Activated naive CD8-positive, alpha-beta T cell treated with anti-CD3 and anti-CD28 coated beads, Interleukin-2, amount 50 U/mL, for 24 hours (primary cell): Measurements from ENCODE around the gene ANTXR1.

ENCODE experiments used
- ATAC-seq: fragments of 150-1000 bp; cut with Tn5 transposase; one replicate; pipeline ENCODE4 v1.10.0; 2021
- DNase-seq: peaks from one replicate; pipeline ENCODE4 v3.0.0; 2021
- H3K27ac Mint-ChIP-seq: one replicate; pipeline ENCODE4 v1.8.0; 2021; ENCODE audit warnings: mild to moderate bottlenecking, mixed read lengths
- H3K27me3 Mint-ChIP-seq: one replicate; pipeline ENCODE4 v1.8.0; 2021; ENCODE audit warnings: mixed read lengths
- H3K36me3 Mint-ChIP-seq: one replicate; pipeline ENCODE4 v1.8.0; 2021; ENCODE audit warnings: low read depth, mixed read lengths
- H3K4me1 Mint-ChIP-seq: one replicate; pipeline ENCODE4 v1.8.0; 2021; ENCODE audit warnings: mixed read lengths
- H3K4me3 Mint-ChIP-seq: one replicate; pipeline ENCODE4 v1.8.0; 2021; ENCODE audit warnings: mild to moderate bottlenecking, moderate library complexity, mixed read lengths
- H3K9me3 Mint-ChIP-seq: one replicate; pipeline ENCODE4 v1.8.0; 2021; ENCODE audit warnings: mixed read lengths

Gene ANTXR1

DNA sequence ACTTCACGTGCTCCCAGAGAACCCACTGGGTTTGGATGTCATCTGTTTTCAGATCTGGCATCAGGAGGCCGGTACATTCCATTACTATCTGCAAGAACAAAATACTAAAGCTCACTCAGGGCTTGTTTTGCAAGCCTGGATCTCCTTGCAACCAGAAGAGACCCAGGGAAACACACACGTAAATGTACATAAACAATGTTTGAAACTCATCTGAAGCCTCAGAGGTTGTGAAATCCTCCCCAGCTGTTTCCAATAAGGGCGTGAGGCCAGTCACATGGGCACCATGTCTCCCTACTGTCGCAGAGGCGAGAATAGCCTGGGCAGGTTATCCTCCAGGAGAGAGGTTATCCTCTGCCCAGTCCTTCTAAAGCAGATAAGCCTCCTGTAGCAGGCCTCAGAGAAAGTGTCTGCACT lies 187.1 kb downstream of the ANTXR1 start:
- Mint-ChIP-seq H3K27ac (no peak overlapping the region), H3K36me3 (no peaks in the 10 kb centered on the region), H3K4me1 (no peaks in the 10 kb centered on the region), H3K27me3 (peaks cover 4% of the 10 kb centered on the region), H3K4me3 (no peak overlapping the region), H3K9me3 (no peaks in the 10 kb centered on the region)
- no peak for DNase-seq
- no peak for ATAC-seq

- ATAC-seq (no peak), DNase-seq (no peak)
- H3K36me3 Mint-ChIP-seq = no peaks in the 10 kb centered on the region
- no peak overlapping the region for H3K4me3 Mint-ChIP-seq
- peaks cover 4% of the 10 kb centered on the region for H3K27me3 Mint-ChIP-seq
- H3K4me1 Mint-ChIP-seq = no peaks in the 10 kb centered on the region
- H3K27ac Mint-ChIP-seq = no peak overlapping the region
- H3K9me3 Mint-ChIP-seq = no peaks in the 10 kb centered on the region
Observed at GRCh38 chr2:69201259-69201658, 188.3 kb downstream of the ANTXR1 start.

- no peak for ATAC-seq
- Mint-ChIP-seq H3K36me3 (no peaks in the 10 kb centered on the region), H3K9me3 (no peaks in the 10 kb centered on the region), H3K4me1 (no peaks in the 10 kb centered on the region), H3K4me3 (no peak overlapping the region), H3K27ac (no peak overlapping the region), H3K27me3 (peaks cover 6% of the 10 kb centered on the region)
- DNase-seq = no peak
Observed at GRCh38 chr2:69202327-69202726, 189.3 kb downstream of the ANTXR1 start.

- Mint-ChIP-seq H3K9me3 (no peaks in the 10 kb centered on the region), H3K27ac (no peak overlapping the region), H3K36me3 (no peaks in the 10 kb centered on the region), H3K4me1 (no peaks in the 10 kb centered on the region), H3K4me3 (no peak overlapping the region), H3K27me3 (peaks cover 6% of the 10 kb centered on the region)
- DNase-seq (no peak), ATAC-seq (no peak)
Observed at GRCh38 chr2:69203166-69203985, 190.4 kb downstream of the ANTXR1 start.

GRCh38 chr2:69204654-69205053 lies 191.7 kb downstream of the ANTXR1 start:
- Mint-ChIP-seq H3K36me3 (no peaks in the 10 kb centered on the region), H3K9me3 (no peaks in the 10 kb centered on the region), H3K4me1 (no peaks in the 10 kb centered on the region), H3K27ac (no peak overlapping the region), H3K4me3 (no peak overlapping the region), H3K27me3 (peaks cover 6% of the 10 kb centered on the region)
- ATAC-seq (no peak), DNase-seq (no peak)

DNA sequence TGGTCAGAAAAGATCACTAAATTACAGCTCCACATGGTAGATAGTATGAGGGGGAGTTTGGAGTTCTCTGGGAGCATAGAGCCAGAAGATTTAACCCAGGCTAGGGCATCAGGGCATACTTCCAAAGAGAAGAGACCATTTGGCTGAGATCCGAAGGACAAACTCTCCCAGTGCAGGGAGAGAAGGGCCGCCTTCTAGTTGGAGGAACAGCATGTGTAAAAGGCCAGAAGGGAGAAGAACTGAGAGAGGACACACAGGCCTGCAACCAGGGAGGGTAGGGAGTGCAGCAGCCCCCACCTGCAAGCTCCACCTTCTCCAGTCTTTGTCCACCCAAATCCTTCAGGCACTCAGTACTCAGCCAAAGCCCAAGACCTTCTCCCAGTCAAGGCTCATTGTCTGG lies 192.1 kb downstream of the ANTXR1 start:
- DNase-seq = no peak
- no peaks in the 10 kb centered on the region for H3K36me3 Mint-ChIP-seq
- no peaks in the 10 kb centered on the region for H3K9me3 Mint-ChIP-seq
- ATAC-seq = no peak
- no peak overlapping the region for H3K27ac Mint-ChIP-seq
- H3K4me1 Mint-ChIP-seq = no peaks in the 10 kb centered on the region
- peaks cover 6% of the 10 kb centered on the region for H3K27me3 Mint-ChIP-seq
- no peak overlapping the region for H3K4me3 Mint-ChIP-seq

GRCh38 chr2:69205491-69205890 lies 192.5 kb downstream of the ANTXR1 start:
- Mint-ChIP-seq H3K27ac (no peak overlapping the region), H3K9me3 (no peaks in the 10 kb centered on the region), H3K4me1 (no peaks in the 10 kb centered on the region), H3K27me3 (peaks cover 6% of the 10 kb centered on the region), H3K4me3 (no peak overlapping the region), H3K36me3 (no peaks in the 10 kb centered on the region)
- ATAC-seq = no peak
- no peak for DNase-seq

- Mint-ChIP-seq H3K36me3 (no peaks in the 10 kb centered on the region), H3K27ac (no peak overlapping the region), H3K9me3 (no peaks in the 10 kb centered on the region), H3K4me3 (no peak overlapping the region), H3K4me1 (no peaks in the 10 kb centered on the region), H3K27me3 (peaks cover 6% of the 10 kb centered on the region)
- ATAC-seq = no peak
- DNase-seq = no peak
Observed at GRCh38 chr2:69208023-69208595, 195.1 kb downstream of the ANTXR1 start.

GRCh38 chr2:69209482-69209881 lies 196.5 kb downstream of the ANTXR1 start:
- H3K4me1 Mint-ChIP-seq = no peaks in the 10 kb centered on the region
- peaks cover 6% of the 10 kb centered on the region for H3K27me3 Mint-ChIP-seq
- no peaks in the 10 kb centered on the region for H3K36me3 Mint-ChIP-seq
- no peaks in the 10 kb centered on the region for H3K9me3 Mint-ChIP-seq
- DNase-seq (no peak), ATAC-seq (no peak)
- no peak overlapping the region for H3K27ac Mint-ChIP-seq
- H3K4me3 Mint-ChIP-seq = no peak overlapping the region

DNA sequence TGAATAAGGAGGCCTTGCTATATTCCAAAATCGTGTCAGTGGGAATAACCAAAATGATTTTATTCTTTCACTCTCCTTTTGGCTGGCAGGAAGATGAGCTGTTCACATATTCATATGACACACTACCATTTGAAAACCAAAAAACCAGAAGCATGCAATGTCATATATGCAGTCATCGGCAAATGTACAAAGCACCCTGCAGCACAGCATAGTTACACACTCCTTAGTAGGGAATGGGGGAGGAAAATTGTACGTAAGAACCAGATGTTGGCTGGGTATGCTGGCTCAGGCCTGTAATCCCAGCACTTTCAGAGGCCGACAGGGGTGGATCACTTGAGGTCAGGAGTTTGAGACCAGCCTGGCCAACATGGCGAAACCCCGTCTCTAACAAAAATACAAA lies 197.4 kb downstream of the ANTXR1 start:
- Mint-ChIP-seq H3K36me3 (no peaks in the 10 kb centered on the region), H3K4me3 (no peak overlapping the region), H3K27ac (no peak overlapping the region), H3K27me3 (peaks cover 2% of the 10 kb centered on the region), H3K4me1 (no peaks in the 10 kb centered on the region), H3K9me3 (no peaks in the 10 kb centered on the region)
- DNase-seq (no peak), ATAC-seq (no peak)

- no peaks in the 10 kb centered on the region for H3K36me3 Mint-ChIP-seq
- H3K27me3 Mint-ChIP-seq = peaks cover 2% of the 10 kb centered on the region
- H3K9me3 Mint-ChIP-seq = no peaks in the 10 kb centered on the region
- DNase-seq (no peak), ATAC-seq (no peak)
- no peaks in the 10 kb centered on the region for H3K4me1 Mint-ChIP-seq
- H3K4me3 Mint-ChIP-seq = no peak overlapping the region
- no peak overlapping the region for H3K27ac Mint-ChIP-seq
Observed at GRCh38 chr2:69211048-69211447, 198.1 kb downstream of the ANTXR1 start.

DNA sequence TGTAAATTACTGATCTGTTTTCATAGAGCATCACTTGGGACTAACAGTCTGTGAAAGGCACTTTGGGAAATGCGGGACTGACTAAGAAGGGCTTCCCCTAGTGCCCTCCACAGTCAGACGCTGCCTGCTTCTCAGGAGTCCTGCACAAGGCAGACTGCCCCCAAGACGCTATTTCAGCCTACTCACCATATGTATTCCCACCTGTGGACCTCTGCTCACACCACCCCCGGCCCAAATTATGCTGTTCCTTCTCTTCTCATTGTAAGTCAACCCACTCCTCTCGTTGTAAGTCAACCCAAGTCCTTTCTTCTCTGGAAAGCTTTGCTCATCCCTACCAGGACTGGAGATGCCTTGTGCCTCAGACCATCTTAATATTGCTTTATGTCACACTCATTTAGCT lies 198.7 kb downstream of the ANTXR1 start:
- Mint-ChIP-seq H3K4me1 (no peaks in the 10 kb centered on the region), H3K27ac (no peak overlapping the region), H3K27me3 (peaks cover 2% of the 10 kb centered on the region), H3K9me3 (no peaks in the 10 kb centered on the region), H3K36me3 (no peaks in the 10 kb centered on the region), H3K4me3 (no peak overlapping the region)
- ATAC-seq = no peak
- DNase-seq = no peak

DNA sequence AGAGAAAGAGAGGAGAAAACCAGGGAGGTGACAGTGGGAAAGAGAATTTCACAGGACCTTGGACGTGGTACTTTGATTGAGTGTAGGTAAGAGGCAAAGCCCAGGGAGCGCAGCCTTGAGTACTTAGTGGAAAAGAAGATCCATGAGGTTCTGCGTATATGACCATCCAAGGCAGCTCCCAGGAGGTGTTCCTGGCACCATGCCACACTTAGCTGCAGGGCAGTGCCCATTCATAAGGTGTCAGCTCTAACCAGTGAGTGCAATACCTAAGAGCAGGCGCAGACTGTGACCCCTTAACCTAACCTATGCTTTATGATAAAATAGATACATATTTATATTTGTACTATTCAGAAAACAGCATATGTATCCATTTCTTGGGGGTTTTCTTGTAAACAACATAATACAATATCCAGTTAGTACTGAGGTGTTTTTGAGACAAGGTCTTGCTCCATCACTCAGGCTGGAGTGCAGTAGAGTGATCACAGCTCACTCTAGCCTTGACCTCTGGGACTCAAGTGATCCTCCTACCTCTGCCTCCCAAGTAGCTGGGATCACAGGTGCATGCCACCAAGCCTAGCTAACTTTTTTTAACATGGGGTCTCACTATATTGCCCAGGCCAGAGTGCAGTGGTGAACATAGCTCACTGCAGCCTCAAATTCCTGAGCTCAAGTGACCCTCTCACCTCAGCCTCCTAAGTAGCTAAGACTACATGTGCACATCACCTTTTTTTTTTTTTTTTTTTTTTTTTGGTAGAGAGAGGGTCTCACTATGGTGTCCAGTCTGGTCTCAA lies 199.5 kb downstream of the ANTXR1 start:
- no peaks in the 10 kb centered on the region for H3K9me3 Mint-ChIP-seq
- no peak for DNase-seq
- H3K36me3 Mint-ChIP-seq = no peaks in the 10 kb centered on the region
- H3K4me3 Mint-ChIP-seq = no peak overlapping the region
- no peaks in the 10 kb centered on the region for H3K27me3 Mint-ChIP-seq
- no peak for ATAC-seq
- H3K27ac Mint-ChIP-seq = no peak overlapping the region
- no peaks in the 10 kb centered on the region for H3K4me1 Mint-ChIP-seq

DNA sequence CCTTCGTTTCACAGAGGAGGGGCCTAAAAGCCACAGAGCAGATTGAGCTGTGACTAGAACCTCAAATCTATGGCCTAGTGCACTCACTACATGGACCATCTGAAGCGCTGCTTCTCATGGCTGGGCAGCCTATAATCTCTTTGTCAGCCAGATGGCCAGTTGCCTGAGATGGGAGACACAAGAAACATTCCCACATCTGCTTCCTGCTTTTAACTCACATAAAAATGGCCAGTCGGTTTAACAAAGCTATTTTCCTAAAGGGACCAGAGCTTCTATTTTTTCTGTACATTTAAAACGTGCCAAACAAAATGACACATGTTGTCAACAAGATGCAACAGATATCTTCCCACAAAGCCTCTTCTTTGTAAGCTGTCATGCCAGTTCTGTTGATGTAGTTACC lies 200.2 kb downstream of the ANTXR1 start:
- Mint-ChIP-seq H3K27me3 (no peaks in the 10 kb centered on the region), H3K4me1 (no peaks in the 10 kb centered on the region), H3K27ac (no peak overlapping the region), H3K36me3 (no peaks in the 10 kb centered on the region), H3K9me3 (no peaks in the 10 kb centered on the region), H3K4me3 (no peak overlapping the region)
- ATAC-seq (no peak), DNase-seq (no peak)

GRCh38 chr2:69213782-69214181 lies 200.8 kb downstream of the ANTXR1 start:
- Mint-ChIP-seq H3K9me3 (no peaks in the 10 kb centered on the region), H3K27ac (no peak overlapping the region), H3K4me3 (no peak overlapping the region), H3K36me3 (no peaks in the 10 kb centered on the region), H3K27me3 (no peaks in the 10 kb centered on the region), H3K4me1 (no peaks in the 10 kb centered on the region)
- ATAC-seq (peak; percentile 28), DNase-seq (no peak)
